ENCODE data around the gene TRIM24. TPM values are rescaled to one million over a fixed set of nuclear protein-coding genes. Genes with fewer than 3 reads are reported as not detected.

Gene TRIM24
- total RNA-seq, 2 experiments from 2014 or later: 17.5 to 26.8 TPM

DNA sequence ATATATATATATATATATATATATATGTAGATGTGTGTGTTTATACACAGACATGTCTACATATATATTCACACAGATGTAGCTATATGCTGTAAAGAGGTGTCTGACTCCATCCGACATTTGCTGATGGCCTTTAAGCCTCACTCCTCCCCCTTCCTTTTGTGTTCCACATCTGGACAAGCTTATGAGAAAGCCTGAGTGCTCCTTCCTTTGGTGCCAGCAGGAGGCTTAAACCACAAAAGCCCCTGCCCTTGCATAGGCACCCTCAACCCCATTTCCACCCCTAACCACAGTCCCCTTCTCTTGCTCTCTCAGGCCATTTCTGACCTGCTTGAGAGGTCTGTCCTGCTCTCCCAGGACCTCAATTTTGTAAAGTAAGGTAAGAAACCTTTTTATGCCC is 142.4 kb downstream of the TRIM24 start:
- Histone ChIP-seq H3K4me3 (ENCODE audit: low read depth, low read length, poor library complexity, severe bottlenecking) (no peak overlapping the region), H3K27ac (ENCODE audit: low read depth, low read length, poor library complexity, severe bottlenecking) (no peak overlapping the region), H3K4me2 (ENCODE audit: low read length) (no peak overlapping the region), H2AFZ (ENCODE audit: low read length) (no peak overlapping the region), H3K4me1 (ENCODE audit: insufficient read depth, low read length, poor library complexity, severe bottlenecking) (no peaks in the 10 kb centered on the region), H3K79me2 (ENCODE audit: insufficient read depth, low read depth, low read length) (no peaks in the 10 kb centered on the region), H4K20me1 (ENCODE audit: insufficient read depth, low read length) (no peaks in the 10 kb centered on the region), H3K9me3 (ENCODE audit: low read length) (no peaks in the 10 kb centered on the region), H3K9me2 (ENCODE audit: insufficient read depth, low read length) (no peaks in the 10 kb centered on the region), H3K36me3 (ENCODE audit: insufficient read depth, low read length) (no peaks in the 10 kb centered on the region)
- intact Hi-C loops (cut with micrococcal nuclease; ENCODE audit: unreplicated experiment): no loop called here
- TF ChIP-seq EZH2phosphoT487 (IDR thresholded peaks at IDR 0.05; ENCODE audit: borderline replicate concordance, low read depth, low read length): no peak
- TF ChIP-seq, protein P1, sequence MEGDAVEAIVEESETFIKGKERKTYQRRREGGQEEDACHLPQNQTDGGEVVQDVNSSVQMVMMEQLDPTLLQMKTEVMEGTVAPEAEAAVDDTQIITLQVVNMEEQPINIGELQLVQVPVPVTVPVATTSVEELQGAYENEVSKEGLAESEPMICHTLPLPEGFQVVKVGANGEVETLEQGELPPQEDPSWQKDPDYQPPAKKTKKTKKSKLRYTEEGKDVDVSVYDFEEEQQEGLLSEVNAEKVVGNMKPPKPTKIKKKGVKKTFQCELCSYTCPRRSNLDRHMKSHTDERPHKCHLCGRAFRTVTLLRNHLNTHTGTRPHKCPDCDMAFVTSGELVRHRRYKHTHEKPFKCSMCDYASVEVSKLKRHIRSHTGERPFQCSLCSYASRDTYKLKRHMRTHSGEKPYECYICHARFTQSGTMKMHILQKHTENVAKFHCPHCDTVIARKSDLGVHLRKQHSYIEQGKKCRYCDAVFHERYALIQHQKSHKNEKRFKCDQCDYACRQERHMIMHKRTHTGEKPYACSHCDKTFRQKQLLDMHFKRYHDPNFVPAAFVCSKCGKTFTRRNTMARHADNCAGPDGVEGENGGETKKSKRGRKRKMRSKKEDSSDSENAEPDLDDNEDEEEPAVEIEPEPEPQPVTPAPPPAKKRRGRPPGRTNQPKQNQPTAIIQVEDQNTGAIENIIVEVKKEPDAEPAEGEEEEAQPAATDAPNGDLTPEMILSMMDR (conservative IDR thresholded peaks at IDR 0.05; ENCODE audit: low read length): no peak
- no TSS peak for BruUV-seq (replicated peaks)
- ChIA-PET POLR2A (no interaction called here), CTCF (ENCODE audit: unreplicated experiment) (no interaction called here)
- no peak for DNase-seq (ENCODE audit: low spot score)

DNA sequence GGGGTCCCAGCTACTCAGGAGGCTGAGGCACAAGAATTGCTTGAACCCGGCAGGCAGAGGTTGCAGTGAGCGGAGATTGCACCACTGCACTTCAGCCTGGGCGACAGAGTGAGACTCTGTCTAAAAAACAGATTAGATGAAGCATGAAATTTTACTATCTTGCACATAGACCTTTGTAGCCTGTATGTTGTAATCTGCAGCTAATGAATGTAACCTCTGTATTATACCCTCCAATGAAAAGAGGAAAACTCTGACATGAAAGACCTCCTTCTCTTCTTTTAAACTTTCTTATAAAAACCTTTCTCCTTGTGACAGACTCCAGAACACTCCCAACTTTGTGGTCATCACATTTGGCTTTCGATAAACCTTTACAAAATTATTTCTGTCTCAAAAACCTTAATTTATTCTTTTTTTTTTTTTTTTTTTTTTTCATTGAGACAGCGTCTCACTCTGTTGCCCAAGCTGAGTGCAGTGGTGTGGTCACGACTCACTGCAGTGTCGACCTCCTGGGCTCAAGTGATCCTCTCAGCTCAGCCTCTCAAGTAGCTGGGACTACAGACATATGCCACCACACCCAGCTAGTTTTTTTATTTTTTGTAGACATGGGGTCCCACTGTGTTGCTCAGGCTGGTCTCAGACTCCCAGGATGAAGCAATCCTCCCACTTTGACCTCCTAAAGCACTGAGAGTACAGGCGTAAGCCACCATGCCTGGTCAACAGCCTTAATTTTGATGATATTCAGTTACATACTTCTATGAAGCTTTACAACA is 143.7 kb downstream of the TRIM24 start:
- H3K79me2 ChIP-seq (ENCODE audit: insufficient read depth, low read depth, low read length): no peaks in the 10 kb centered on the region
- no peak overlapping the region for H3K4me2 ChIP-seq (ENCODE audit: low read length)
- no peak overlapping the region for H2AFZ ChIP-seq (ENCODE audit: low read length)
- H3K9me3 ChIP-seq (ENCODE audit: low read length): no peaks in the 10 kb centered on the region
- CTCF ChIA-PET (ENCODE audit: unreplicated experiment): no interaction called here
- H4K20me1 ChIP-seq (ENCODE audit: insufficient read depth, low read length): no peaks in the 10 kb centered on the region
- no peaks in the 10 kb centered on the region for H3K4me1 ChIP-seq (ENCODE audit: insufficient read depth, low read length, poor library complexity, severe bottlenecking)
- no TSS peak for BruUV-seq (replicated peaks)
- H3K36me3 ChIP-seq (ENCODE audit: insufficient read depth, low read length): no peaks in the 10 kb centered on the region
- H3K4me3 ChIP-seq (ENCODE audit: low read depth, low read length, poor library complexity, severe bottlenecking): no peak overlapping the region
- TF ChIP-seq, protein P1 (conservative IDR thresholded peaks at IDR 0.05; ENCODE audit: low read length): no peak
- no peak for TF ChIP-seq EZH2phosphoT487 (IDR thresholded peaks at IDR 0.05; ENCODE audit: borderline replicate concordance, low read depth, low read length)
- DNase-seq (ENCODE audit: low spot score): no peak
- intact Hi-C loops (cut with micrococcal nuclease; ENCODE audit: unreplicated experiment): no loop called here
- no peak overlapping the region for H3K27ac ChIP-seq (ENCODE audit: low read depth, low read length, poor library complexity, severe bottlenecking)
- H3K9me2 ChIP-seq (ENCODE audit: insufficient read depth, low read length): no peaks in the 10 kb centered on the region
- POLR2A ChIA-PET: interaction anchor here (0.6 to 0.7 kb wide), 2 partner anchors 90 to 342 kb away, joined by 3 to 8 read pairs; no protein-coding TSS in a partner anchor

DNA sequence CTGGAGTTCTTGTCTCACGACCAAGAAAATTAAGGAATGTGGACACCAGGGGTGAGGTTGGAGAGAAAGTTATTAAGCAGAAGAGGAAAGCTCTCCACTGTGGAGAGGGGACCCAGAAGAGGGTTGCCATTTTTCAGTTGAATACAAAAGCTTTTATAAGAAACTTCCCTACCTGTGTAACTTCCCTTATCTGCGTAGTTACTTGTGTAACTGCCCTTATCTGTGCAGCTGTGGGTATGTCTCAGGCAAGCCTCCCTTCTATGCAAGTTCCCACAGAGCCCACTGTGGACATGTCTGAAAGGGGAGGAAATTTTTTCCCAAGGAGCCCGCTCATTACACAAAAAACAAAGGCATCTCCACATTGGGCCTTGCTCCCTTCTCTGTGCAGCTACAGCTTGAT is 146.2 kb downstream of the TRIM24 start:
- intact Hi-C loops (cut with micrococcal nuclease; ENCODE audit: unreplicated experiment): no loop called here
- BruUV-seq (replicated peaks): no TSS peak
- H3K4me3 ChIP-seq (ENCODE audit: low read depth, low read length, poor library complexity, severe bottlenecking): no peak overlapping the region
- TF ChIP-seq EZH2phosphoT487 (IDR thresholded peaks at IDR 0.05; ENCODE audit: borderline replicate concordance, low read depth, low read length): no peak
- TF ChIP-seq, protein P1 (conservative IDR thresholded peaks at IDR 0.05; ENCODE audit: low read length): no peak
- DNase-seq (ENCODE audit: low spot score): no peak
- H3K4me1 ChIP-seq (ENCODE audit: insufficient read depth, low read length, poor library complexity, severe bottlenecking): no peaks in the 10 kb centered on the region
- H3K27ac ChIP-seq (ENCODE audit: low read depth, low read length, poor library complexity, severe bottlenecking): no peak overlapping the region
- H3K9me2 ChIP-seq (ENCODE audit: insufficient read depth, low read length): no peaks in the 10 kb centered on the region
- H3K79me2 ChIP-seq (ENCODE audit: insufficient read depth, low read depth, low read length): no peaks in the 10 kb centered on the region
- no peaks in the 10 kb centered on the region for H4K20me1 ChIP-seq (ENCODE audit: insufficient read depth, low read length)
- ChIA-PET CTCF (ENCODE audit: unreplicated experiment) (no interaction called here), POLR2A (interaction anchor here (0.7 kb wide), 1 partner anchor 192 kb away, joined by 3 read pairs; no protein-coding TSS in a partner anchor)
- H3K9me3 ChIP-seq (ENCODE audit: low read length): no peaks in the 10 kb centered on the region
- H2AFZ ChIP-seq (ENCODE audit: low read length): no peak overlapping the region
- H3K36me3 ChIP-seq (ENCODE audit: insufficient read depth, low read length): no peaks in the 10 kb centered on the region
- no peak overlapping the region for H3K4me2 ChIP-seq (ENCODE audit: low read length)
